HG03354 (cell line): ENCODE data around the gene GABBR2.
"Not testable (repeated sequence)": the region's sequence is repeated elsewhere in the genome, so short reads cannot be mapped to it uniquely, and the experiment has no call there.

Experiments used
- ATAC-seq: cut with Tn5 transposase; IDR thresholded peaks from one replicate; pipeline ENCODE4 v1.9.1; 2021; ENCODE audit warnings: mild to moderate bottlenecking; ENCODE audit not compliant: unreplicated experiment, poor library complexity, severe bottlenecking

The GABBR2 gene

DNA sequence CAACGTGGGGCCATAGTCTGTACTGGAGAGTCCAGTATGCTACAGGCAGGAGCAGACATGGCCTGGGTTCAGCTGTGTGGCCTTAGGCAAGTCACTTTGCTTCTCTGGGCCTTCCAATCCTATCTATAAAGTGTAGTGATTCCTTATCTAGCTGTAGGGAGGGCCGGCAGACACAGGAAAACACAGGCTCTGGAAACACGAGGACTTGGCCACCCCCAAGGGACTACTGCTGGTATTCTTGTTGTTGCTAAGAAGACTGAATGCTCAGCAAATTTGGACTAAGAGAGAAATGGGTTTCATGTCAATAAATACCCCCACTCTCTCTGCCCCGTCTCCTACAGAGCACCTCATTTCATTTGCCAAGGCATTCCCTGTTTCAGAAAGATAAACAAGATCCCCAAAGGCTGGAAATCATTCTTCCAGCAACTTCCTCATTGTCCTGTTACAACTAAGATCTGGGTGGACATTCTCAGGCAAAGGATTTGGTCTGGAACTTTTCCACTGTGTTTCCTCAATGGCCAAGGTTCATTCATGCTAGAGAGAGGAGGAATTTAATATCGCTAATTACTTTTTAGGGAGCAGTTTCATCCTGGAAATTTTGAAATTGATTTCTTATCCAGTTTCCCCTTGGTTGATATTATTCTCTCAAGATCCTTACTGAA lies 105.8 kb downstream of the GABBR2 start:
- no peak for ATAC-seq

- ATAC-seq = no peak
Measured at GRCh38 chr9:98600631-98601030, 108.1 kb downstream of the GABBR2 start.

DNA sequence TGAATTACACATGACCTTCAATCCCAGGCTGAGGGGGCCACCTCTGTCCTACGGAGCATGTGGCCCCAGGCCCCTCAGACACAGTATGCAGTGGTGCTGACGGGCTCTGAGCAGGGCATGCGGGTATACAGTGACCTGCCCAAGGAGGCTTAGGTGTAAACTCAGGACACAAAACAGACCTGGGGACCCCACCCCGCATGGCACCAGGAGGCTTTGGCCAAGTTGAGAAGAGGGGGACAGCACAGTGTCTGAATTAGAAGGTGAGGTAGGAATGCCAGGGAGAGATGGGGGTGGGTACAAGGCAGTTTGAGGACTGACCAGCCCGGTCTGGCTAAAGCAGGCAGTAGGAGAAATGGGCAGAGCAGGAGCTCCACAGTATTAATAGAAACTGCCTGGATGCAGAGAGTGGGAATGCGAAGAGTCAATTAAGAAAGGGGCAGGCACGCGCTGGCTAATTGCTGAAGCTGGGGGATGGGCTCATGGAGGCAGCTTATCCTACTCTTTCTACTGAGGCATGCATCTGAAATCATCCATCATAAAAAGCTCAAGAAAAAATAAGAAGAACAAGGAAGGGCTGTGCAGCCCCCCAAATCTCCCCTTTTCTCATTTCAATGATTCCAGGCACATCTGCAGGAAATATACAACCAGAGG lies 109.0 kb downstream of the GABBR2 start:
- ATAC-seq = no peak

GRCh38 chr9:98598861-98599260 lies 109.9 kb downstream of the GABBR2 start:
- ATAC-seq = no peak

DNA sequence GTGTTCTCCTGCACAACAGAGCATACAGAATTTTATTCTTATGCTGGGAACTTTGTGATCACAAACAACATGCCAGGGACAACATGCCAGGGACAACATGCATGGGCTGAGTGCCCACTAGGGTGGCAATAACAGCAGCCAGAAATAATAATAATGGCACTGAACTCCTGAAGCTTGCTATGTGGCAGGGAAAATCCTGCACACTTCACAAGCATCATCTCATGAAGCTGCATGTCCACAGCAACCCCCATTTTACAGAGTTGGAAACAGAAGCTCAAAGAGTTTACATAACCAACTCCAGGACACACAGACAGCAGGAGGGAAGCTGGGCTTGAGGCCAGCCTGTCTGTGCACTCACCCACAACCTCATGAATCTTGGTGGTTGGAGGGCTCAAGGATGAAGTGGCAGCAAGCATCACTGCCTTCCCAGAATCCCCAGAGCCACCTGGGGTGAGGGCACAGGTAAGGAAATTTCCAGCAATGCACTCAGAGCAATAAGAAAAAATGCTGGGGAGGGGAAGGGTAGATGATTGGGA lies 111.4 kb downstream of the GABBR2 start:
- ATAC-seq = no peak

- ATAC-seq = no peak
Measured at GRCh38 chr9:98596486-98596885, 112.2 kb downstream of the GABBR2 start.

DNA sequence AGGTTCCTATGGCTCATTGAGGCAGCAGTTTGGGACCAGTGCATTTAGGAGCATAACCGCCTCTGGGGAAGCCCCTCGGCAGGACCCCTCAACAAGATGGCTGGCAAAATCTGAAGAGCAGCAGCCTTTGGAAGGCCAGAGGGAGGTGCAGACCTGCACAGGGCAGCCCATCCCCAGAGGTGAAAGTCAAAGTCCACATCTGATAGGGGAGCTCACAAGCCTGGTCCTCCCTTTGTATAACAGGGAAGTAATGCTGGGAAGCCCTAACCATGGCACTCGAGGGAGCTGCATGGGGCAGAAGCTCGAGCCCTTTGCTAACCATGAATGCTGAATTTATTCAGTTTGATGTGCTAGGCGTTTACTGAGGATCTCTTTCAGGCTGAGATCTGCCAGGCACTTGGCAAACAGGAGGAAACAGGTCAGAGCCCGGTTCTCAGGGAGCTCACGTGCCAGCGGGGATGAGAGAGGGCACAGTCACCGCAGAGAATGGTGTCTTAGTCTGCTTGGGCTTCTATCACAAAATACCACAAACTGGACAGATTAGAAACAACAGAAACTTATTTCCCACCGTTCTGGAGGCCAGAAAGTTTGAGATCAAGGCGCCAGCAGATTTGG lies 114.1 kb downstream of the GABBR2 start:
- no peak for ATAC-seq

DNA sequence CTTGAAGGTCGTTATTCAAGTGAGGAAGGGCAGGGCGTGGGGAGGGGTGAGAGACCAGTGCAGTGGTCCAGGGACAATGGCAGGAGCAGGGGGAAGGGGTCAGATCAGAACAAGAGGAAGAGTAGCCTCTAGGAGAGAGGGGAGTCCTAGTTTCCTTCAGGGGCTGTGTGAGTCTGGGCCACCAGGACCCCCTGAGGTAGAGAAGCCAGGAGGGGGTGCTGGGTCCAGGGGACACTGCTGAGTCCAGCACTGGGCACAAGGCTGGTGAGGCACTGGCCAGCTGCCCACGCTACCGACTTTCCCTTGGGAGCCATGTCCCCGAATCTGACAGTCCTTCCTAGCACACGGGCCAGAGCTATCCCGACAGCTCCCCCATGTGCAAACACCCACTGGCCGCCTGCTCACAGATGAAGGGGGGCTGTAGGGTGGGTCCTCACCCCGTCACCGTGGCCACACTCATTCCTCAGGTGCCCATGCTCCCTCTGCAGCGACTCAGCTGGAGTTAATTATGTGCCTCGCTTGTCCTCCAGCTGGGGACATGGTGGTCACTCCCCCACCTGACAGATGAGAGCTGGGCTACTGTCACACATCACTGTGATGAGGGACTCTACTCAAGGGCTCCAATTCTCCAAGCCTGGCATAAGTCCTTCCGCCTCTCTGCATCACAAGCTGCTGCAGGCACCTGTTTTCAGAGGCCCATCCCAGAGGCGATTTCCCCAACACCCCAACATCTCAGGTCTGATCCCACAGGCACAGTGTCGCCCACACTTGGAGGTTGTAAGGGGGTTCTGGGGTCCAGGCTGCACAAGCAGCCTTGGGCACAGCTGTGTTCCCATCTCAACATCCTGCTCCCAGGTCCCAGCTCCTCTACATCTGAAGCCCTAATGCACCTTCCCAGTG lies 115.1 kb downstream of the GABBR2 start:
- no peak for ATAC-seq

- no peak for ATAC-seq
Measured at GRCh38 chr9:98591696-98592095, 117.0 kb downstream of the GABBR2 start.

DNA sequence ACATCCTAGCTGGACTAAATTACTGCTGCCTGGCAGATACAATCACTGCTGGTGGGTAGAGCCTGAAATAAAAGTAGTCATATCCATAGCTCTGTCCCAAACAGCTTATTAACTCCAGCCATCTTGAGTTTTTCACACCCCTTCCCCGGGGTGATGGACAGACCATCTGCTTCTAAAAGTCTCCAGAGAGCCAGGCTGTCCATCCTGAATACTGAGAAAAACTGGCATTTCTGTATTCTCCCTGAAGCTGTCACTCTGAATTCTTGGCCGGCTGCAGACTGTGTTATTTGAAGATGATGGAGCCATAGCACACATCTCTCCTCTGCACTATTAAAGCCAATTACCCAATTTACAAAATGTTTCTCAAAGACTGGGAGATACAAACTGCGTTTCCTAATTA lies 118.6 kb downstream of the GABBR2 start:
- ATAC-seq = no peak

GRCh38 chr9:98589102-98589501 lies 119.6 kb downstream of the GABBR2 start:
- ATAC-seq = no peak

DNA sequence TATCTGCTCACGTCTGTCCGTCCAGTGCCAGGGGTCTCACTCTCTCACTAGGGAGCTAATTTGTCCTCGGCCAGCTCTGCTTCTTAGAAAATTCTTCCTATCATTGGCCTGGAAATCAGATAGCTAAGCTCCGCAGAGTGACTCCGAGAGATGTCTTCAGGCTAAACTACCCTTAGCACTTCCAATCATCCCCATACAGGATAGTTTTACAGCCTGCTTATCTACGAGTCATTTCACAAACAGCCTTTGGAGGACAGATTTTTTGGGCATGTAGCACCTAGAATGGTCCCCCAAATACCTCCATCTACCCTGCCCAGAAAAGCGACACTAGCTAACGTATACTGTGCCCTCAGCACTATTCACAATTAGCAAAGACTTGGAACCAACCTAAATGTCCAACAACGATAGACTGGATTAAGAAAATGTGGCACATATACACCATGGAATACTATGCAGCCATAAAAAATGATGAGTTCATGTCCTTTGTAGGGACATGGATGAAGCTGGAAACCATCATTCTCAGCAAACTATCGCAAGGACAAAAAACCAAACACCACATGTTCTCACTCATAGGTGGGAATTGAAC lies 123.8 kb downstream of the GABBR2 start:
- ATAC-seq = not testable (repeated sequence)

GRCh38 chr9:98584059-98584458 lies 124.7 kb downstream of the GABBR2 start:
- ATAC-seq = peak; percentile 88

GRCh38 chr9:98583417-98583816 lies 125.3 kb downstream of the GABBR2 start:
- no peak for ATAC-seq

DNA sequence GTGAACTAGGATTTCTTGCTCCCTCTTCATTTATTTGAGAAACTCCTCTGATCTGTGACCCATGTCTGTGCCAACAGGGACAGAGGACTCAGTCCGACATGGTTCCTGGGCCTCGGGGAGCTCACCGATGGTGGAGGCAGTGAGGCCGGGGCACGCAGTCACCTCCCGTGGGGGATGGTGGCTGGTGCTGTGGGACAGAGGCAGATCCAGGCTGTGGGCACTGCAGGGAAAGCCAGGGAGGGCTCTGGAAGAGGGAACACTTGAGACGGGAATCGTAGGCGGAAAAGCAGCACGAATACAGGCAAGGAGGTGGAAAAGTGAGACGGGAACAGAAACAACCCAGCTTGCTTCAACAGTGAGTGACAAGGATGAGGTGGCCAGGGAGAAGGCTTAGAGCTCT lies 127.8 kb downstream of the GABBR2 start:
- no peak for ATAC-seq

DNA sequence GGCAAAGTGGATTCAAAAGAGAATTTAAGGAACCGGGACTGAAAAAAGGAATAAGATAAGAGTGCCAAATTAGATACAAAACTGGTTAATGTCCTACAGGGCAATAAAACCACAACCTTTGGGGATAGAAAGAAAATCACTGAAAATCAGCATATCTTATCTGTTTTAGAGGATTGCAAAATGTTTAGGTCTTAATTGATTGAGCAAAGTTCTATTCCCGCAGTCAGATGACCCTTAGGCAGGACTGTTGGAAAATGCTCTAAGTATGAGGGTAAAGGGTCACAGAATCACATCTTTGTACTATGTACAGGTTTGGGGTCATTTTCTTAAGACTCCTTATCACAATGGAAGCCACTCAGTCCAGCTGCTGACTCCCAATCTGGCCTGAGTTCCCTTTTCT lies 129.0 kb downstream of the GABBR2 start:
- no peak for ATAC-seq

DNA sequence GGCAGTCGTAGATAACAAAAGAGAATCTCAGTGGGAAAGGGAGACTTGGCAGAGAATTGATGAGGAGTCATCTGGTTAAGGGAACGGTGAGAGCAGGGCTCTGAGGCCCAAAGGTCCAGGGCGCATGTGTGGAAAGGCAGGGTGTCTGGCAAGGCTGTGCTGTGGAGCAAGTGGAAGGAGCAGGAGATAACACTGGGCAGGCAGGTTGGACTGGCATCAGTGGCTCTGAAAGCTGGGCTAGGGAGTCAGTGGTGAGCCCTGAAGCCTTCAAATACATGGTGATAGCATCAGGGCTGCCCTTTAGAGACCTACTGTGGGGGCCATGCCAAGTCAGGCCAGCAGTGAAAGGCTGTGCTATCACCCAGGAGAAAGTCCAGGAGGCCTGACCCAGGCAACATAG lies 131.3 kb downstream of the GABBR2 start:
- ATAC-seq = no peak

- ATAC-seq = no peak
Measured at GRCh38 chr9:98576859-98577258, 131.9 kb downstream of the GABBR2 start.

- ATAC-seq = peak; percentile 20
Measured at GRCh38 chr9:98576354-98576753, 132.4 kb downstream of the GABBR2 start.
